Hepatocyte (in vitro differentiated cells): ENCODE results near the gene PLA2G4E.

Experiments used
- EZH2 ChIP-seq: fragments of 200-600 bp; sonication (generic); IDR thresholded peaks from 2 replicates; pipeline ENCODE4 v1.6.1; 2016; ENCODE audit warnings: antibody characterized with exemption, mild to moderate bottlenecking, borderline replicate concordance
- EZH2phosphoT487 ChIP-seq: fragments of 200-600 bp; sonication (generic); IDR thresholded peaks from one replicate; pipeline ENCODE4 v1.6.1; 2018; ENCODE audit warnings: antibody characterized with exemption, mild to moderate bottlenecking, low read depth, moderate library complexity; ENCODE audit not compliant: unreplicated experiment, severe bottlenecking
- TF ChIP-seq, protein P1 (sequence below): fragments of 200-600 bp; sonication (generic); IDR thresholded peaks from 2 replicates; pipeline ENCODE4 v1.5.1; 2016; ENCODE audit warnings: antibody characterized with exemption, mild to moderate bottlenecking; ENCODE audit not compliant: poor library complexity

DNA sequence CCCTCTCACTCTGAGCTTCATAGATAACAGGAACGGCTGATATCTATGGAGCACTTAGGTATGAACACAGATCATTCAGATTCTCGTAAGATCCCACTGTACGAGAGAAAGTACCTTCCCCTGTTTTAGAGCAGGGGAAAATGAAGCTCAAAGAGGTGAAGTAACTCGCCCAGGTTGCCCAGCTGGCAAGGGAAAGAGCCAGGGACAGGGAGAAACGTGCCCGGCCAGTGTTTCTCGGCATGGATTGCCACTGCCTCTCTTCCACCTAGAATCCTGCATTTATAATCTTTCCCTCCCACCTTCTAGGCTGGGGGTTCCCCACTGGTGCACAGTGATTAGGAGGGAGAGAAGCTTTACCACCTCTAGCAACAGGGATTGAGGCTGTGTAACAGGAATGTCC, 87.5 kb downstream of the PLA2G4E start:
- no peak for TF ChIP-seq EZH2
- no peak for TF ChIP-seq EZH2phosphoT487
- TF ChIP-seq, protein P1, sequence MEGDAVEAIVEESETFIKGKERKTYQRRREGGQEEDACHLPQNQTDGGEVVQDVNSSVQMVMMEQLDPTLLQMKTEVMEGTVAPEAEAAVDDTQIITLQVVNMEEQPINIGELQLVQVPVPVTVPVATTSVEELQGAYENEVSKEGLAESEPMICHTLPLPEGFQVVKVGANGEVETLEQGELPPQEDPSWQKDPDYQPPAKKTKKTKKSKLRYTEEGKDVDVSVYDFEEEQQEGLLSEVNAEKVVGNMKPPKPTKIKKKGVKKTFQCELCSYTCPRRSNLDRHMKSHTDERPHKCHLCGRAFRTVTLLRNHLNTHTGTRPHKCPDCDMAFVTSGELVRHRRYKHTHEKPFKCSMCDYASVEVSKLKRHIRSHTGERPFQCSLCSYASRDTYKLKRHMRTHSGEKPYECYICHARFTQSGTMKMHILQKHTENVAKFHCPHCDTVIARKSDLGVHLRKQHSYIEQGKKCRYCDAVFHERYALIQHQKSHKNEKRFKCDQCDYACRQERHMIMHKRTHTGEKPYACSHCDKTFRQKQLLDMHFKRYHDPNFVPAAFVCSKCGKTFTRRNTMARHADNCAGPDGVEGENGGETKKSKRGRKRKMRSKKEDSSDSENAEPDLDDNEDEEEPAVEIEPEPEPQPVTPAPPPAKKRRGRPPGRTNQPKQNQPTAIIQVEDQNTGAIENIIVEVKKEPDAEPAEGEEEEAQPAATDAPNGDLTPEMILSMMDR, result no peak
